HEK293 (cell line): Measurements from ENCODE around the gene FUT4.

ENCODE experiments used
- EGR2 ChIP-seq: fragments of 450-650 bp; formaldehyde crosslinking; IDR thresholded peaks from 2 replicates; pipeline ENCODE4 v1.5.1; 2016; ENCODE audit warnings: low read depth, missing biosample characterization, missing genetic modification characterization
- YY1 ChIP-seq: fragments of 450-650 bp; formaldehyde crosslinking; IDR thresholded peaks from 2 replicates; pipeline ENCODE4 v1.5.1; 2018; ENCODE audit warnings: missing biosample characterization, missing genetic modification characterization
- ZNF169 ChIP-seq: fragments of 450-650 bp; formaldehyde crosslinking; IDR thresholded peaks from 2 replicates; pipeline ENCODE4 v1.5.1; 2016; ENCODE audit warnings: missing biosample characterization, missing genetic modification characterization
- ZNF175 ChIP-seq: fragments of 450-650 bp; formaldehyde crosslinking; IDR thresholded peaks from 2 replicates; pipeline ENCODE4 v1.5.1; 2016; ENCODE audit warnings: missing biosample characterization, missing genetic modification characterization
- ZXDB ChIP-seq: fragments of 450-650 bp; formaldehyde crosslinking; IDR thresholded peaks from 2 replicates; pipeline ENCODE4 v1.5.1; 2016; ENCODE audit warnings: missing biosample characterization, missing genetic modification characterization
- TF ChIP-seq, protein P1 (sequence below): fragments of 450-650 bp; formaldehyde crosslinking; IDR thresholded peaks from 2 replicates; pipeline ENCODE4; 2016; ENCODE audit warnings: missing biosample characterization, missing genetic modification characterization
- TF ChIP-seq, protein P2 (sequence below): fragments of 450-650 bp; formaldehyde crosslinking; IDR thresholded peaks from 2 replicates; pipeline ENCODE4 v1.5.1; 2016; ENCODE audit warnings: missing biosample characterization, missing genetic modification characterization

DNA sequence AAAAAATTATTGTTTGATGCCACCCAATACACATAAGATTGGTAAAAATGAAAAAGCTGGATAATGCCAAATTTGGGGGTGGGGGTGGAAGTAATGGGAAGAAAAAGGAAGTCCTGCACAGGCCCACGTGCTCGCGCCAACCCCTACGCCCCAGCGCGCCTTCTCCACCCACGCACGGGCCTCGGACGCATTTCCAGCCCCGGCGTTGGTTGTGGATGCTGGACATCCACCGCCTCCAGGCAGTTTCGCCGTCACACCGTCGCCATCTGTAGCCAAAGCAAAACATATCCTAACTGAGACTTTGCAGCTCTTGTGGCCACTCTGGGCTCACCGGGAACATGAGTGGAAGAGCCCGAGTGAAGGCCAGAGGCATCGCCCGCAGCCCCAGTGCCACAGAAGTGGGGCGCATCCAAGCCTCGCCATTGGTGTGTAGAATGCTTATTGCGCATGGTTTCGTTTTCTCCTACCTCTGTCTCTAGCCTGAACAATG is 23.5 kb downstream of the FUT4 start, which contains the start of gene PIWIL4:
- TF ChIP-seq ZXDB (tag by site-specific recombination): no peak
- TF ChIP-seq YY1 (tag by site-specific recombination): no peak
- TF ChIP-seq, protein P1, sequence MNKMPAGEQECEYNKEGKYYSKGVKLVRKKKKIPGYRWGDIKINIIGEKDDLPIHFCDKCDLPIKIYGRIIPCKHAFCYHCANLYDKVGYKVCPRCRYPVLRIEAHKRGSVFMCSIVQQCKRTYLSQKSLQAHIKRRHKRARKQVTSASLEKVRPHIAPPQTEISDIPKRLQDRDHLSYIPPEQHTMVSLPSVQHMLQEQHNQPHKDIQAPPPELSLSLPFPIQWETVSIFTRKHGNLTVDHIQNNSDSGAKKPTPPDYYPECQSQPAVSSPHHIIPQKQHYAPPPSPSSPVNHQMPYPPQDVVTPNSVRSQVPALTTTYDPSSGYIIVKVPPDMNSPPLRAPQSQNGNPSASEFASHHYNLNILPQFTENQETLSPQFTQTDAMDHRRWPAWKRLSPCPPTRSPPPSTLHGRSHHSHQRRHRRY (tag by site-specific recombination): no peak
- TF ChIP-seq, protein P2, sequence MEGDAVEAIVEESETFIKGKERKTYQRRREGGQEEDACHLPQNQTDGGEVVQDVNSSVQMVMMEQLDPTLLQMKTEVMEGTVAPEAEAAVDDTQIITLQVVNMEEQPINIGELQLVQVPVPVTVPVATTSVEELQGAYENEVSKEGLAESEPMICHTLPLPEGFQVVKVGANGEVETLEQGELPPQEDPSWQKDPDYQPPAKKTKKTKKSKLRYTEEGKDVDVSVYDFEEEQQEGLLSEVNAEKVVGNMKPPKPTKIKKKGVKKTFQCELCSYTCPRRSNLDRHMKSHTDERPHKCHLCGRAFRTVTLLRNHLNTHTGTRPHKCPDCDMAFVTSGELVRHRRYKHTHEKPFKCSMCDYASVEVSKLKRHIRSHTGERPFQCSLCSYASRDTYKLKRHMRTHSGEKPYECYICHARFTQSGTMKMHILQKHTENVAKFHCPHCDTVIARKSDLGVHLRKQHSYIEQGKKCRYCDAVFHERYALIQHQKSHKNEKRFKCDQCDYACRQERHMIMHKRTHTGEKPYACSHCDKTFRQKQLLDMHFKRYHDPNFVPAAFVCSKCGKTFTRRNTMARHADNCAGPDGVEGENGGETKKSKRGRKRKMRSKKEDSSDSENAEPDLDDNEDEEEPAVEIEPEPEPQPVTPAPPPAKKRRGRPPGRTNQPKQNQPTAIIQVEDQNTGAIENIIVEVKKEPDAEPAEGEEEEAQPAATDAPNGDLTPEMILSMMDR (tag by site-specific recombination): no peak
- no peak for TF ChIP-seq ZNF169 (tag by site-specific recombination)
- no peak for TF ChIP-seq ZNF175
- TF ChIP-seq EGR2 (tag by site-specific recombination): no peak
